ENCODE measurements around the gene BAHD1. TPM values are rescaled to one million over a fixed set of nuclear protein-coding genes. Genes with fewer than 3 reads are reported as not detected.

The BAHD1 gene
- total RNA-seq, 1 experiment from 2014 or later: 49.1 TPM

- TF ChIP-seq, protein P1, sequence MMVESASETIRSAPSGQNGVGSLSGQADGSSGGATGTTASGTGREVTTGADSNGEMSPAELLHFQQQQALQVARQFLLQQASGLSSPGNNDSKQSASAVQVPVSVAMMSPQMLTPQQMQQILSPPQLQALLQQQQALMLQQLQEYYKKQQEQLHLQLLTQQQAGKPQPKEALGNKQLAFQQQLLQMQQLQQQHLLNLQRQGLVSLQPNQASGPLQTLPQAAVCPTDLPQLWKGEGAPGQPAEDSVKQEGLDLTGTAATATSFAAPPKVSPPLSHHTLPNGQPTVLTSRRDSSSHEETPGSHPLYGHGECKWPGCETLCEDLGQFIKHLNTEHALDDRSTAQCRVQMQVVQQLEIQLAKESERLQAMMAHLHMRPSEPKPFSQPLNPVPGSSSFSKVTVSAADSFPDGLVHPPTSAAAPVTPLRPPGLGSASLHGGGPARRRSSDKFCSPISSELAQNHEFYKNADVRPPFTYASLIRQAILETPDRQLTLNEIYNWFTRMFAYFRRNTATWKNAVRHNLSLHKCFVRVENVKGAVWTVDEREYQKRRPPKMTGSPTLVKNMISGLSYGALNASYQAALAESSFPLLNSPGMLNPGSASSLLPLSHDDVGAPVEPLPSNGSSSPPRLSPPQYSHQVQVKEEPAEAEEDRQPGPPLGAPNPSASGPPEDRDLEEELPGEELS (CRISPR knock-in tag; IDR thresholded peaks at IDR 0.05): no peak
- TF ChIP-seq SOX15 (CRISPR knock-in tag; IDR thresholded peaks at IDR 0.05): no peak
- no peak for TF ChIP-seq USF2 (CRISPR knock-in tag; IDR thresholded peaks at IDR 0.05)
- no peak for TF ChIP-seq PRRX2 (CRISPR knock-in tag; IDR thresholded peaks at IDR 0.05)
- no peak for TF ChIP-seq E2F5 (CRISPR knock-in tag; IDR thresholded peaks at IDR 0.05)
- no peak for TF ChIP-seq SMAD3 (CRISPR knock-in tag; IDR thresholded peaks at IDR 0.05; ENCODE audit: borderline replicate concordance)
Measured at GRCh38 chr15:40486066-40486770, 45.5 kb downstream of the BAHD1 start (continued).

GRCh38 chr15:40487816-40488682 is 47.3 kb downstream of the BAHD1 start:
- Mint-ChIP-seq H3K9me3 (no peaks in the 10 kb centered on the region), H3K27me3 (ENCODE audit: low read depth) (no peaks in the 10 kb centered on the region), H3K4me1 (no peaks in the 10 kb centered on the region), H3K36me3 (no peaks in the 10 kb centered on the region), H3K4me3 (no peak overlapping the region), H3K27ac (no peak overlapping the region)
- TF ChIP-seq JAZF1 (CRISPR knock-in tag; IDR thresholded peaks at IDR 0.05) (no peak), ZSCAN18 (CRISPR knock-in tag; IDR thresholded peaks at IDR 0.05) (no peak), USF1 (CRISPR knock-in tag; IDR thresholded peaks at IDR 0.05) (no peak), AR (CRISPR knock-in tag; IDR thresholded peaks at IDR 0.05) (no peak), JUN (CRISPR knock-in tag; IDR thresholded peaks at IDR 0.05) (no peak)
- DNase-seq (ENCODE audit: low spot score) (no peak), ATAC-seq (no peak)
- ChIA-PET POLR2A (interaction anchor here (1.3 kb wide), 1 partner anchor 19 kb away, joined by 3 read pairs; no protein-coding TSS in a partner anchor), CTCF (no interaction called here)

Measured in WTC11 (cell line).